ENCODE results near the gene WWOX. TPM values are rescaled to one million over a fixed set of nuclear protein-coding genes. Genes with fewer than 3 reads are reported as not detected.

Gene WWOX
- total and polyA plus RNA-seq, 2 donors (not counting 3 experiments of a cell fraction or from before 2014, with no cell fraction given), result 6.2 to 12.5 TPM

GRCh38 chr16:78353640-78354275, 254.3 kb downstream of the WWOX start:
- Histone ChIP-seq H3K9me1 (replicated peaks; ENCODE audit: control insufficient read depth, extremely low read depth, insufficient read depth, low read length) (no peaks in the 10 kb centered on the region), H3K9ac (replicated peaks; ENCODE audit: extremely low read depth, insufficient read depth, low read length) (no peak overlapping the region), H3K27ac (ENCODE audit: insufficient read depth, low read depth, low read length) (no peak overlapping the region), H3K4me2 (ENCODE audit: insufficient read depth, low read length) (no peak overlapping the region), H3K36me3 (ENCODE audit: control insufficient read depth in 2 of 2, extremely low read depth in 1 of 2, insufficient read depth in 2 of 2, low read length in 2 of 2) (no peaks in the 10 kb centered on the region), H2AFZ (ENCODE audit: low read depth, low read length) (no peak overlapping the region), H3K4me1 (ENCODE audit: control insufficient read depth, extremely low read depth, insufficient read depth, low read length) (no peaks in the 10 kb centered on the region), H3K79me2 (ENCODE audit: control insufficient read depth, insufficient read depth, low read length) (no peaks in the 10 kb centered on the region), H4K20me1 (replicated peaks; ENCODE audit: control insufficient read depth, extremely low read depth, insufficient read depth, low read length) (no peaks in the 10 kb centered on the region), H3K4me3 (replicated peaks in 1 of 3; ENCODE audit: insufficient read depth in 1 of 3, low read depth in 1 of 3, low read length in 3 of 3) (no peak overlapping the region), H3K9me3 (replicated peaks; ENCODE audit: control insufficient read depth, insufficient read depth, low read length) (no peaks in the 10 kb centered on the region), H3K27me3 (ENCODE audit: control insufficient read depth in 2 of 2, insufficient read depth in 2 of 2, low read length in 2 of 2) (no peaks in the 10 kb centered on the region)
- ChIA-PET POLR2A (interaction anchor here (0.6 kb wide), 1 partner anchor 199 kb away, joined by 7 read pairs; no protein-coding TSS in a partner anchor), CTCF (no interaction called here)
- DNase-seq (ENCODE audit: low read depth, low spot score) (peak; percentile 0), FAIRE-seq (no peak)
- intact Hi-C loops (cut with micrococcal nuclease), result no loop called here
- dilution Hi-C loops (cut with MboI; ENCODE audit: extremely low pct_ligation_motif_present, low sequenced_read_pairs), result no loop called here
- TF ChIP-seq MYC (IDR thresholded peaks at IDR 0.05; ENCODE audit: low read depth, low read length), result no peak
- TF ChIP-seq MAX (IDR thresholded peaks at IDR 0.05; ENCODE audit: insufficient read depth, insufficient read length), result no peak
- TF ChIP-seq CTCF (IDR thresholded peaks at IDR 0.05; ENCODE audit: extremely low read depth in 1 of 2, insufficient read depth in 1 of 2, low read depth in 1 of 2, low read length in 2 of 2), result no peak
- TF ChIP-seq POLR2A (IDR thresholded peaks at IDR 0.05; ENCODE audit: low read depth, low read length), result no peak
- TF ChIP-seq EZH2 (IDR thresholded peaks at IDR 0.05; ENCODE audit: borderline replicate concordance, low read depth, low read length, severe bottlenecking), result no peak
- no peak for TF ChIP-seq FOS (IDR thresholded peaks at IDR 0.05; ENCODE audit: borderline replicate concordance, insufficient read depth, low read length)
- TF ChIP-seq POLR2AphosphoS5 (IDR thresholded peaks at IDR 0.05; ENCODE audit: insufficient read depth, low read depth, low read length), result no peak
- TF ChIP-seq GATA2 (IDR thresholded peaks at IDR 0.05; ENCODE audit: insufficient read depth, insufficient read length, low read depth, low read length), result no peak
- TF ChIP-seq JUN (IDR thresholded peaks at IDR 0.05; ENCODE audit: borderline replicate concordance, insufficient read depth, insufficient read length, low read depth), result no peak
- BruUV-seq (replicated peaks), result no TSS peak
